NK-92 (cell line): Measurements from ENCODE around the gene TYMP.

ENCODE experiments used
- DNase-seq: peaks from one replicate; lab custom pipeline; 2025; ENCODE audit not compliant: unreplicated experiment; lab: John Stamatoyannopoulos, UW

Gene TYMP, protein sequence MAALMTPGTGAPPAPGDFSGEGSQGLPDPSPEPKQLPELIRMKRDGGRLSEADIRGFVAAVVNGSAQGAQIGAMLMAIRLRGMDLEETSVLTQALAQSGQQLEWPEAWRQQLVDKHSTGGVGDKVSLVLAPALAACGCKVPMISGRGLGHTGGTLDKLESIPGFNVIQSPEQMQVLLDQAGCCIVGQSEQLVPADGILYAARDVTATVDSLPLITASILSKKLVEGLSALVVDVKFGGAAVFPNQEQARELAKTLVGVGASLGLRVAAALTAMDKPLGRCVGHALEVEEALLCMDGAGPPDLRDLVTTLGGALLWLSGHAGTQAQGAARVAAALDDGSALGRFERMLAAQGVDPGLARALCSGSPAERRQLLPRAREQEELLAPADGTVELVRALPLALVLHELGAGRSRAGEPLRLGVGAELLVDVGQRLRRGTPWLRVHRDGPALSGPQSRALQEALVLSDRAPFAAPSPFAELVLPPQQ

DNA sequence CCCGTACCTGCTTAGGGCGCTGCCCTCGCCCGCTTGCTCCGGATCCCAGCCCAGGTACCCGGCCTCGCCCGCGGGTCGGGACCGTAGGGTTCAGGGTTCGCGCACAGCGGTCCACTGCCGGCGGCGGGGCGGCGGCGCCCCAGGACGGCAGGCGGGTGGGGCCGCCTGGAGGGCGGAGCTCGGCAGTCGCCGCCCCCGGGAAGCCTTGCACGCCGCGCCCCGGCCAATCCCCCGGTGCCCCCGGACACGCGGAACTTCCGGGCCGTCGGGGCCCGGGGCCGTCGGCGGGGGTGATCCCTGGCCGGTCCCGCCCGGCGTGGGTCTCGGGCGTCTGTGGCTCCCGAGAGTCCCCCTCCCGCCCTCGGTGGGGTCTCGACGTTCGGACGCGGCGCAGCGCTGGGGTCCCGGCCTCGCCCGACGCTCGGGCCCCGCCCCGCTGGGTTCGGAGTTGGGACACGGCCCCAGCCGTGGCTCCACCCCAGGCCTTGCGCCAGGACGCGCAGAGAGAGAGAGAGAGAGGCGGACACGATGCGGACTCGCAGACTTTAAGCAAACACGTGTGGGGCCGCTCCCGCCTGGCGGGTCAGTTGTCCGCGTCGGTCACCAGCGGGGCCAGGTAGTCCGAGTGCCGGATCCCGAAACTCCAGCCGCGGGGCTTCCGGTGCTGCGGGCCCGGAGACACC is at the start of gene TYMP:
TYMP (minus strand) TSS at position 116 of the 683 bp plus-strand sequence. CDS start 303 bp downstream, outside the sequence.
- no peak for DNase-seq

DNA sequence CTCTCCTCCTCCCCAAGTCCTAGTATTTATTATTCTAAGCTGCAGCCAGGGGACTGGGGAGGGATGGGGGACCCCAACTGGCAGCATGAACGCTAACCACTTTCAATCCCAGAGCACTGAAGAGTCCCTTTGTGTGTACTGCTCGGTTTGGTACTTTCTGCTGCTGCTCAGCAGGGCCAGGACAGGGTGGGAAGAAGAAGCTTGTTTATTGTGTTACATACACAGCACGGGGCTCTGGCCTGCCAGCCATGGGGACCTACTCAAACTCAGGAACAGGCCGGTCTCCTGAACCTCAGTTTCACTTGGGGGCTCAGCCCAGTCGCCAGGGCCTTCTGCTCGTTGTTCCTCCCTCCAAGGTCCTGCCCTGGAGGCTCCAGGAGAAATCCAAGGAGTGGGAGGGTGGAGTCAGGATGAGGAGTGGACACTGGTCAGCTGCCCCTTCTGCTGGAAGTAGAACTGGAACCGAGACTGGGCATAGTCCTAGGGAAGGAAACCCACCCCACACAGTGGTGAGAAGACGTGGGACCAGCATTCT is 49.0 kb upstream of the TYMP start:
- no peak for DNase-seq

DNA sequence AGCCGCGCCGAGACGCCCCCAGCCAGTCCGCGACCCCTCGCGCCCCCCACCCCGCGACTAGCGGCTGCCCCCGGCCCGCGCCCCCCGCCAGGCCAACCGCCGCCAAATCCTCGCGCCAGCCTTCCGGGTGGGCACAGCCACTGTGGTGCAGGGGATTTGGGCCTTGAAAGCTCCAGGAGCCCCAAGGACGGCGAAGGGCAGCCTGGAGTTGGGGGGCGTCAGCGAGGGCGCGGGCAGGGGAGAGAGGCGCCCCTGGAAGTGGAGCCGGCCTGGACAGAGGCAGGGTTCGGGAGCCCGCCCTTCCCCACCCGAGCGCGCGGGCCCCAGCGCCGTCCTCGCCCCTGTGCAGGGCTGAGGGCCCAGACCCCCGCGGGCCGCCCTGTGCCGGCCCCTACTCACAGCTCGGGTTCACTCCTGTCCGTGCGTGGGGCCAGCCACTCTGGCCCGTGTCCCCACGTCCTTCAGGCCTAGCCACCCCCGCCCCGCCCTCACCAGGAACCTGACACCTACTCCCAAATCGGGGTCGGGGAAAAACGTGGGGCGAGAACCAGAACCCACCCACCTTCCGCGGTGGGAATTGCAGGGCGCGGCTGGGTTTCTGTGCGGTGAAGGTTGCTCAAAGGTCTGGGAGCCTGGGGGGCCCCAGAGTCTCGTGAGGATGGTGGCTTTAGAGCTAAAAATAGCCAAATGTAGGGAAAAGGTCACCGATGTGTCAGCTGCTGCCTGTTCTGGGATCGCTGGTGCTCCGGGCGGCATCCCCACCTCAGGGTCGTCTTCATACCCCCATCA is 48.4 kb upstream of the TYMP start, which contains the start of gene CPT1B:
CPT1B (minus strand) TSS at position 441 of the 789 bp plus-strand sequence. CDS start 512 bp downstream, outside the sequence.
- no peak for DNase-seq

DNA sequence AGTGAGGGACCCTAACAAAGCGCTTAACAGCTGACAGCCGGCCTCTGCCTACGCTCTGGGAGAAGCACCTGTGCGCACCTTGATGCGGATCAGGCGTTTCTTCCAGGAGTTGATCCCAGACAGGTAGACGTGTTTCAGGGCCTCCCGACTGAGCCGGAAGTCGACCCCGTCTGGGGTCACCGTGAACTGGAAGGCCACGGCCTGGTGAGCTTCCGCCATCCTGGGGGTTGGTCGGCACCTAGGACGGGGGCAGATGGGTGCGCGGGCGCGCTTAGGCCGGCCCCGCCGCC is 47.8 kb upstream of the TYMP start:
- no peak for DNase-seq

DNA sequence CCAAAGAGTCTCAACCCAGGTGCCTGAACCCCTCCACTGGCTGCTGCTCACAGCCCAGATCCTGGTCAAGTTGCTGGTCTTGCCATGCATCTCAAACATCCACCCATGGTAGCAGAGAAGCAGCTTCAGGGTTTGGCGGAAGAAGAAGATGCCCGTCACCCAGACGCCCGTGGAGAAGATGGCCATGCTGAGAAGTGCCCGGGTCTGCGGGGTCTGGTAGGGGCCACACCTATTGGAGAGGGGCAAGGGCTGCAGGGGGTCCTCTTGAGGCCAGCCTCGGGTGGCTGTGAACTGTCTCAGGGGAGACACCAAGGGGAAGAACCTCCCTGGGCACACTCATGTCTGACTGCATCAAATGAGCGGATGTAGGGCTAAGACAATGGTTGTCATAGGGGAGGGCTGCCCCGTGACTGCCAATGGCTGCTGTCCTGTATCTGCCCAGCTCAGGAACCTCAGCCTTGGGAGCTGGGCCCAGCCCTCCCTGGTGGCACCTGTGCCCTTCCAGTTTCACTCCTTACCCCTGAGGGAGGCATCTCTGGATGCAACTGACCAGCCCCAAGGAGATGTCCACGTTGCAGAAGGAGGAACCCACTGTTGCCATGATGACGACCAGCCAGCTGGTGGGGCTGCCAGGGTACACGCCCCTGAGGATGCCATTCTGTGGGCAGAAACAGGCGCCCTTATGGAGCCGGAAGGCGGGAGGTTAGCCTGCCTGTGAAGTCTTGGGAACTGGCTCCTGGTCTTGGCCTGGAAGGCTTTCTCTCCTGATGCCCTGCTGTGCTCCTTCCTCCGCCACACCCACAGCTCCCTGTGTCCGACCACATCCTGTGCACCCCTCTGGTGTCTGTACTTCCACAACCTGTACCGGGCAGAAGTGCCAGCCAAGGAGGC is 47.2 kb upstream of the TYMP start:
- no peak for DNase-seq

DNA sequence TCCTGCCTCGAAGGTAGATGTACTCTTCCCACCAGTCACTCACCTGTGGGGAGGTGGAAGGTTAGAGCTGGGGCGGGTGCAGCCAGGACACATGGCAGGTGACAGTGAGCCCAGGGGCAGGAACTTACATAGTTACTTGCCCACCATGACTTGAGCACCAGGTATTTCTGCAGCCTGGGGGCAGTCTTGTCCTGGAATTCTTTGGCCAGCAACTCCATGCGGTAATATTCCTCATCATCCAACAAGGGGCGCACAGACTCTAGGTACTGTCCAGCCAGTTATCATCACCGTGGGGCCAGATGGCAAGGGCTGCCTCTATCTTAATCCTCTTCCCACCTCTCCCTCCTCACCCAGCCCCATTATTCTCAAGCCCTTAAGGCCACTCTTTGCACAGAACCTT is 46.3 kb upstream of the TYMP start:
- no peak for DNase-seq

DNA sequence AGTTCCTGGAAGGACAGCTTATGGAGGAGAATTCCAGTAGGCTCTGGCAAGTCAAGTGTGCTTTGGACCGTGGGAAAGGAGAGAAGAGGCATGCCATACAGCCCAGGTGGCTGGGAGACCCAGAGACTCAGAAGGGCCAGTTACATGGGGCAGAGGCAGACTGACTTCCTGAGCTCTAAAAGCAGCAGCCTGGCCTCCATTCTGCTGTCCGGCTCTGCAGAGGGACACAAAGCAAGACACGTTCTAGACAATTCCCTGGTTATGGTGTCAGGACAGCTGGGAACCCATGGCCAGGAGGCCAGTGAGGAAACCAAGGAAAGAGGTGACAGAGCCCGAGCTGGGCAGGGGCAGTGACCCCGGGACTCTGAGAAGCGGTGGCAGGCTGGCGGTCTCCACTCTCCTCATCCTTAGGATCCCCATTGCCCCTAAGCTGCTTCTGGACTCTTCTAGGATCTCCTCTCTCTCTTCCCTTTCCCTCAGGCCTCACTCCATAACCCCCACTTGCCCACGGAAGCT is 45.7 kb upstream of the TYMP start:
- DNase-seq: no peak

DNA sequence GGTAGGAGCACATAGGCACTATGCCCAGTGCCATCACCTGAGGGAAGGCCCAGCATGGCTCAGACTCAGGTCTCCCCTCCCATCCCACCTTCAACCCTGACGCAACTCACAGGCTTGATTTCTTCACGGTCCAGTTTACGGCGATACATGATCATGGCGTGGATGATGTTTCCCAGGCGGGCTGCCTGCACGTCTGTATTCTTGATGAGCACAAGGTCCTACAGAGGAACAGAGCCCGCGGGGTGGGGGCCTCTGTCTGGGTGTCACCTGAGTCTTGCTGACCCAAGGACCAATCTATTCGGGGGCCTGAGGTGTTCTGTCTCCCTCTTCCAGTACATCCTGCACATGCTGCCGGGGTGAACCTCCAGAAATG is 44.6 kb upstream of the TYMP start:
- no peak for DNase-seq

DNA sequence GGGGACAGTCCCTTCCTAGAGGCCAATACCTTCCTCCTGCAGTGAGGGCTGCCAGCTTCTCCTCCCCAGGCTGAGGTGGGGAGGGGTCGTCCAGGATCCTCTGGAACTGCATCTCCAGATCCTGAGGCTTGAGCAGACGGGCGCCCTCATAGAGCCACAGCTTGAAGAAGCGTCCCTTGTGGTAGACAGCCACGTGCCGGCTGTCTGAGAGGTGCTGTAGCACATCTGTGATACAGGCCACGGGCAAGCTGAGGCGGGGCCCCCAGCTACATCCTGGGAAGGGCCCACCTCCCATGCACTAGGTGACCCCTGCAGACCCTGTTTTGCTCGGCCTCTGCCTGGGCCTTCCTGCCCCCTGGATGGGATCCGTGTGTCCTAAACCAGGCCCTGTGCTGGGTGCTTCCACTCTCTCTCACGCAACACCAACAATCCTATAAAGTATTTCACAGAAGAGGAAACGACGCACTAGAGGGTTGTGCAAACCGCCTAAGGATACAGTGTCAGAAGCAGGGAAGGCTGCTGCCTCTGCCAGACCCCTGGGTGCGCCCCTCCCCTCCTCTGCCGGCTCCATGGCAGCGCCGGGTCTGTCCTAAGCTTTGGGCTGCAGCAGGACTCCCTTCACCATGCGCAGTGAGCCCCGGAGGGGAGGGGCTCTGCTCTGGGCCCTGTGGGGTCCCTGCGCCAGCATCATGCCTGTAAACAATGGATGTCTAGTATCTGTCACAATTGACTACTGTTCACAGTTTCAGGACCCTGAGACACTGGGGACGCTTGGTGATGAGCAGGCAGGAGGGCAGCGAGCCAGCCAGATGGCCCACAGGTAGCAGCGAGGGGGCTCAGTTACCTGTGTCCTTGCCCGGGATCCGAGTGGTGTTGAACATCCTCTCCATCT is 43.9 kb upstream of the TYMP start:
- no peak for DNase-seq

DNA sequence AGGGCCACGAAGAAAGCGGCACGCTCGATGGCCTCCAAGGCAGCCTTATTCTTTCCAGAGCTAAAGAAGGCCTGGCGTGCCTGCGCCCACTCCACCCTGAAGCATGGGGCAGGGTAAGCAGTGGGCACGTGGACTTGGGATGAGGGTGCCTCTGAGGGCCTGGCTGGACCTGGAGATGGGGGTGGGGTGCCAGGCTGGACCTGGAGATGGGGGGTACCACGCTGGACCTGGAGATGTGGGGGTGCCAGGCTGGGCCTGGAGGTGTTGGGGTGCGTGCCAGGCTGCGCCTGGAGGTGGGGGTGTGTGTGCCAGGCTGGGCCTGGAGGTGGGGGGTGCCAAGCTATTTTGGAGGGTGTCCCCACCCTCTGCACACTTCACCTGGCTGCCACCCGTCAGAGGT is 43.2 kb upstream of the TYMP start:
- DNase-seq: no peak

DNA sequence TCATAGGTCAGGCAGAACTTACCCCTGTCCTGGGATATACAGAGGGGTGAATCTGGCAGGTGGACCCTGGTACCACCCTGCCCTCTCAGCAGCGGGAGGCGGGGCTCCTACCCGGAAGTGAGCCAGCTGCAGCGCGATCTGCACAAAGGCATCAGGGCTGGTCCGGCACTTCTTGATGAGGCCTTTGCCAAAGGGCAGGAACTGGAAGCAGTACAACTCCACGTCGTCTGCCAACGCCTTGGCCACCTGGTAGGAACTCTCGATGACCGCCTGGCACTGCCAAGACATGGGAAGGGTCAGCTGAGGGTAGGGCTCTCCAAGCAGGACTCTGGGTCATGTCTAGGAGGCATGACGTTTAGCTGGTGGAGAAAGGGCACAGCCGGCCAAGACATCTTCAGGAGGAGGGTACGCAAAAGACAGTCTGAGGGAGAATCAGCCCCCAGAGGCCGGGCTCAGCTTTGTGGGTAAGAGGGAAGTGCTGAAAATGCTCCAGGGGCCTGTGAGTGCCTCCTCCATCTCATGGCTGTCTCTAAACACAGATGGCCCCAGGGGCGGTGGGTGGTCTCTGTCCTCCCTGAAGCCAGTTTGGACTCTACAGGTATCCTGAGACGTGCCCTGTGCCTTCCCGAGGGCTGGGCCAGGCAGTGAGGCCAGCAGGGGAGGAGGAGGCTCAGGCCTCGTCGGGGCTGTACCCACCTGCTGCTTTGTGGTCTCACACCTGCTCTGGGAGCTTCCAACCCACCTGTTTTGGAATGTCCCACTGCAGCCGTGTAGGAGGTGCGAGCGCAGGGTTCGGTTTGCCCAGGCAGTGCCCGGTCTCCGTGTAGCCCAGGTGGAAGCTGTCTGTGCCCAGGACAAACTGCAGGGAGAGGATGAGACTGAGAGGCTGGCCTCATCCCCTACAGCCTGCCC is 41.7 kb upstream of the TYMP start:
- DNase-seq: no peak

DNA sequence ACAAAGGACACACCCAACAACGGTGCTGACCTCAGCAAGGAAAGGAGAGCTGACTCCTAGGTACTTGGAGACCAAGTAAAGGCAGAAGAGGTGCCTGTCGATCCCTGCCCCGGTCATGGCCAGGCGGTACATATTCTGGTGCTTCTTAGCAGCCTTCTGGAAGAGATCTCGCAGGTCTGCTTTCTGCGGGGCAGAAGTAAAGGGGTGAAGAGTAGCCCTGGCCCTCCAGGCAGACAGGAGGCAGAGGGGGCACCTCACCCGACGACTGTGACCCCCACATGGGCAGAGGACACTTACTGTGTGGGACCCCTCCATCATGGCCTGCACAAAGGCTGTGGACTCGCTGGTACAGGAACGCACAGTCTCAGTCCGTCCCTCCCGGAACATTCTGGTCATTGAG is 41.0 kb upstream of the TYMP start:
- DNase-seq: no peak

DNA sequence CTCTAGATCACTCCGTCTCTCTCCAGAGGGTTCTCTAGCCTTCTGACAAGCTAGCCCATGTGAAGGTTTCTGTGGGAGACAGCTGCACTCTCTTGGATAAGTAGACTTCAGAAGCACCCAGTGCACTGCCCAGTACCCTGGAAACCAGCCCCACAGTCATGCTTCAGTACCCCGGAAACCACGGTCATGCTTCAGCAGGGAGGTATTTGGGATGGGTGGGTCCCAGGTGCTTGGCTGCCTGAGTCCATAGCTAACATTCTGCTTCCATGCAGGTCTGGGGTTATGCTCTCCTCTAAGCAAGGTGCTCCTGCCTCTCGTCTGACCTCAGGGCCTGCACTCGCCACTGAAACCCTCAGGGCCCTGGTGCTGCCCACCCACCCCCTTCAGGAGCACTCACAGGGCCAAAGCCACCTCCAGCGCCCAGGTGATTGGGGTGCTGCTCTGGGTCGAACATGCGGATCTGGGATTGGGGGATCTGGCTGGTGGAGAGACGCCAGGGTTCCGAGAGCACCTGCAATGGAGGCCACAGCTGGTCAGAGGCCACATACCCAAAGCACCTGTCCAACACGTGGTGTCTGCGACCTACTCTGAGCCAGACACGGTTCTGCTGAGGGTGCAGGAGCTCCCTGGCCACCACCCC is 40.2 kb upstream of the TYMP start:
- DNase-seq: no peak

DNA sequence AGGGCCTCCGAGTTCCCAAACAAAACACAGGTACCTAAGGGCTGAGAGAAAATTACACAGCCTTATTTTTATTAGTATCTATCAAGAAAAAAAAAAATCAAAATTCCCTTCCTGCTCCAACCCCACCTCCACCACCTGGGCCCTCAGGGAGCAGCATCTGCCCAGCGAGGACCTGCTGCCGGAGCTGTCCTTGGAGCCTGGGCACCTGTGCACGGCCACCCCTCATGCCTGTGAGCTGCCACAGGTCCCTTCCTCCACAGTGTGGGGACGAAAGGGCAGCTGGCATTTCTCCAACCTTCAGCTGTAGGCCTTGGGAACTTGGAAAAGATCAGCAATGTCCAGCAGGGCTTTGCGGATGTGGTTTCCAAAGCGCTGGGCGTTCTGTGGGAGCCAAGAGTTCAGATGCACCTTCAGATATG is 39.2 kb upstream of the TYMP start:
- no peak for DNase-seq

DNA sequence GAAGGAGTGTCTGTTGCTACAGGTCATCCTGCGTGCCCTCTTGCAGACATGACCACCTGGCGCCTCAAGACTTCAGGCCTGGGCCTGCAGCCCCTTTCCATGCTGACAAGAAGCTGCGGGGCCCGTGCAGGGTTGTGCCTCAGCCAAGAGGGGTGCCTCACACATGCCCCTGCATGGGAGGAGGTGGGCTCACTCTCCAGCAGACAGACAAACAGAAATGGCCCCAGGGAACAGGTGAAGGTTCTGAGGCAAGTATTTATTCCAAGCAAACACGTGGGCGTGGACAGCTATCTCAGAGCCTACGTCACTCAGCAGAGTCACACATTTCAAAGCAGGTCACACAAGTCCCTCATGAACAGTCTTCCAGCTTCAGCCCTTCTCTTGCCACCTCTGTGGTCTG is 38.8 kb upstream of the TYMP start:
- DNase-seq: no peak

DNA sequence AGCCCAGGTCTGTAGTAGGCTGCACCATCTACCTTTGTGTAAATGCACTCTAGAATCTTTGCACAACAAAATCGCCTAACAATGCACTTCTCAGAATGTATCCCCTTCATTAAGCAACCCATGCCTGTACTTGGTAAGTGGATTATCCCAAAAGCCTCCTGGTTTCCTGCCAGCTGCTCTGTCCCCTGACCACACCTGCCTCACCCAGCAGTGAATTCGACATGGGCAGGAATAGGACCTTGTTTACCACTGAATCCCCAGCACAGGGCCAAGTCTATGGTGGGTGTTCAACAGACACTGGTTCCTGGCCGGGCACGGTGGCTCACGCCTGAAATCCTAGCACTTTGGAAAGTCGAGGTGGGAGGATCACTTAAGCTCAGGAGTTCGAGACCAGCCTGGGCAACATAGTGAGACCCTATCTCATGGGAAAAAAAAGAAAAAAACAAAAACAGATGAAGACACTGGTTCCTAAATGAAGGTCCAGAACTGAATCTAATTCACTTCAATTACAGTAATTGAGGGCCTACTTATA is 38.0 kb upstream of the TYMP start:
- no peak for DNase-seq

DNA sequence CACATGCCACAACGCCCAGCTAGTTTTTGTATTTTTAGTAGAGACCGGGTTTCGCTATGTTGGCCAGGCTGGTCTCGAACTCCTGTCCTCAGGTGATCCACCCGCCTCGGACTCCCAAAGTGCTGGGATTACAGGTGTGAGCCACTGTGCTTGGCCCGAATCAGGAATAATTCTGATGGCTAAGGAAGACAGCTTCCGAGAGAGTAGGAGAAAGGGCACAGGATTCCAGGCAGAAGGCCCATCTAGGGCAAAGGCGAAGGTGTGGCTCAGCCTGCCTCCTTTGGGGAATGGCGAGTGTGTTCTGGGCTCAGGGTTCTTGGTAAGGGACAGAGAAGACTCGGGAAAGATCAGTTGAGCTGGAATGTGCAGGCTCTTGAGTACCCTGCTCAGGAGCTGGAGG is 34.5 kb upstream of the TYMP start:
- no peak for DNase-seq
